PFSK-1 (cell line): ENCODE measurements around the gene SLC24A4.

Experiments
- FOXP2 ChIP-seq: optimal IDR thresholded peaks from 2 replicates; pipeline ENCODE3; 2011; ENCODE audit warnings: borderline replicate concordance, control low read depth, inconsistent platforms; ENCODE audit not compliant: insufficient read depth; ENCODE audit errors: extremely low read length, extremely low read depth
- POLR2AphosphoS5 ChIP-seq: IDR thresholded peaks from 2 replicates; pipeline ENCODE4 v1.6.1; 2012; ENCODE audit warnings: low read depth, mild to moderate bottlenecking, control low read depth, low read length, moderate library complexity
- REST ChIP-seq, 2 experiments: IDR thresholded peaks; 2 replicates each; pipeline versions ENCODE4 v1.6.1 to v1.8.0; 2011 to 2012; ENCODE audit warnings: low read depth in 2 of 2, low read length in 2 of 2, control low read depth in 1 of 2, inconsistent platforms in 1 of 2, mild to moderate bottlenecking in 1 of 2, moderate library complexity in 1 of 2; ENCODE audit not compliant: insufficient read depth in 1 of 2
- SIN3A ChIP-seq: IDR thresholded peaks from 2 replicates; pipeline ENCODE4 v1.6.1; 2012; ENCODE audit warnings: mild to moderate bottlenecking, low read length, moderate library complexity, borderline replicate concordance; ENCODE audit not compliant: insufficient read depth
- TAF1 ChIP-seq: IDR thresholded peaks from 2 replicates; pipeline ENCODE4 v1.6.1; 2012; ENCODE audit warnings: low read length, control low read depth, borderline replicate concordance; ENCODE audit not compliant: insufficient read depth

Gene SLC24A4

GRCh38 chr14:92401561-92401960, 78.6 kb downstream of the SLC24A4 start:
- TF ChIP-seq REST (IDR thresholded peaks at IDR 0.05; ENCODE audit: insufficient read depth in 1 of 2, low read depth in 2 of 2, low read length in 2 of 2) (no peak), FOXP2 (no peak), POLR2AphosphoS5 (no peak), SIN3A (no peak), TAF1 (no peak)

GRCh38 chr14:92404018-92404417, 81.1 kb downstream of the SLC24A4 start:
- no peak for TF ChIP-seq REST (IDR thresholded peaks at IDR 0.05; ENCODE audit: insufficient read depth in 1 of 2, low read depth in 2 of 2, low read length in 2 of 2)
- no peak for TF ChIP-seq SIN3A
- TF ChIP-seq FOXP2, result no peak
- no peak for TF ChIP-seq POLR2AphosphoS5
- no peak for TF ChIP-seq TAF1

- no peak for TF ChIP-seq POLR2AphosphoS5
These were observed 81.5 kb downstream of the SLC24A4 start for GRCh38 chr14:92404421-92404820.

DNA sequence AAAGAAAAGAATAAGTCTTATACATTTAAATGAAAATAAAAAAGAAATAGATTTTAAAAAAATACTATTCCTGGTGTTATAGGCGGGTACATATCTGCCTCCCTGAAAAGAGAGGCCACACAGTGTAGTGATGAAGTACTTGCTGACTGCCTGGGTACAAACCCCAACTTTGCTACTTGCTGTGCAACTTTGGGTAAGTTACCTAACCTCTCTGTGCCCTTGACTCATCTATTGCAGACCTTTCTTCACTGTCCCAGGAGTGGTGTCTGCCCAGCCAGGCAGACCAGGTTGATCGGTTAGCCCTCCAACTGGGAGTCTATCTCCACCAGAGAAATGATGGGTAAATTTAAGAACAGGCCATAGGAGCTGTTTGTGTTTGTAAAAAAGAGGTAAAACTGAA, 82.0 kb downstream of the SLC24A4 start:
- TF ChIP-seq FOXP2, result no peak
- TF ChIP-seq TAF1, result no peak
- TF ChIP-seq POLR2AphosphoS5, result no peak
- no peak for TF ChIP-seq SIN3A
- TF ChIP-seq REST (IDR thresholded peaks at IDR 0.05; ENCODE audit: insufficient read depth in 1 of 2, low read depth in 2 of 2, low read length in 2 of 2), result no peak

DNA sequence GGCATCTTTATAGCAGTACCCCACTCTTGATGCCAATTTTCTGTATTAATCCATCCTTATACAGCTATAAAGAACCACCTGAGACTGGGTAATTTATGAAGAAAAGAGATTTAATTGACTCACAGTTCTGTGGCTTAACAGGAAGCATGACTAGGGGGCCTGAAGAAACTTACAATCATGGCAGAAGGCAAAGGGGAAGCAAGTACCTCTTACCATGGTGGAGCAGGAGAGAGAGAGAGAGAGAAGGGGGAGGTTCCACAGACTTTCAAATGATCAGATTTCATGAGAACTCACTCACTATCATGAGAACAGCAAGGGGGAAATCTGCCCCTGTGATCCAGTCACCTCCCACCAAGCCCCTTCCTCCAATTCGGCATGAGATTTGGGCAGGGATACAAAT, 84.4 kb downstream of the SLC24A4 start:
- TF ChIP-seq POLR2AphosphoS5 (no peak), FOXP2 (no peak), REST (IDR thresholded peaks at IDR 0.05; ENCODE audit: insufficient read depth in 1 of 2, low read depth in 2 of 2, low read length in 2 of 2) (no peak), TAF1 (no peak), SIN3A (no peak)
